ENCODE results near the gene CDKN1A.

The CDKN1A gene

GRCh38 chr6:36629784-36630183 is 48.7 kb upstream of the CDKN1A start:
- no peak for TF ChIP-seq ZIC2 (tag by site-specific recombination; IDR thresholded peaks at IDR 0.05)
- TF ChIP-seq ZNF146 (tag by site-specific recombination; IDR thresholded peaks at IDR 0.05): no peak
- TF ChIP-seq ZNF19 (tag by site-specific recombination; IDR thresholded peaks at IDR 0.05; ENCODE audit: low read depth): no peak
- peak; percentile 49; the same call in 1 of the 2 replicates for TF ChIP-seq EGR2 (tag by site-specific recombination; IDR thresholded peaks at IDR 0.05; ENCODE audit: low read depth)
- TF ChIP-seq ZNF112 (tag by site-specific recombination; IDR thresholded peaks at IDR 0.05): no peak
- TF ChIP-seq ZEB2 (tag by site-specific recombination; IDR thresholded peaks at IDR 0.05): no peak
- peak; percentile 54; the same call in 1 of the 2 replicates for TF ChIP-seq ZNF394 (tag by site-specific recombination; IDR thresholded peaks at IDR 0.05; ENCODE audit: borderline replicate concordance)
- peak; percentile 34 for TF ChIP-seq ZFHX2 (tag by site-specific recombination; conservative IDR thresholded peaks at IDR 0.05)
- H3K4me3 ChIP-seq (ENCODE audit: low read depth, low read length): no peak overlapping the region
- CTCF ChIA-PET: interaction anchor here (0.6 to 2.3 kb wide), 4 partner anchors 14 to 324 kb away, joined by 4 to 14 read pairs (median 4); no protein-coding TSS in a partner anchor
- no peaks in the 10 kb centered on the region for H3K9me3 ChIP-seq (ENCODE audit: control insufficient read depth, insufficient read depth, low read depth, low read length)
- H3K36me3 ChIP-seq (ENCODE audit: control insufficient read depth in 2 of 2, insufficient read depth in 1 of 2, low read length in 2 of 2): no peaks in the 10 kb centered on the region
- POLR2A ChIA-PET: no interaction called here
- no peak overlapping the region for H3K27ac ChIP-seq (ENCODE audit: extremely low read depth, low read depth, low read length)
- H3K4me1 ChIP-seq (ENCODE audit: control insufficient read depth, insufficient read depth, low read length): peaks cover 3% of the 10 kb centered on the region; the same call in 1 of the 2 replicates

GRCh38 chr6:36631326-36632011 is 47.0 kb upstream of the CDKN1A start:
- TF ChIP-seq KLF16 (tag by site-specific recombination; IDR thresholded peaks at IDR 0.05) (no peak), ZNF114 (tag by site-specific recombination; IDR thresholded peaks at IDR 0.05) (no peak), ZNF341 (tag by site-specific recombination; IDR thresholded peaks at IDR 0.05; ENCODE audit: low read depth) (peak; percentile 72), ZNF416 (tag by site-specific recombination; IDR thresholded peaks at IDR 0.05) (no peak)
- CTCF ChIA-PET: interaction anchor here (0.6 to 1.8 kb wide), 6 partner anchors 13 to 151 kb away, joined by 3 to 5 read pairs (median 4); no protein-coding TSS in a partner anchor
- Histone ChIP-seq H3K27ac (ENCODE audit: extremely low read depth, low read depth, low read length) (no peak overlapping the region), H3K4me1 (ENCODE audit: control insufficient read depth, insufficient read depth, low read length) (0 out of 2 replicates have a peak, but pooled peaks cover 3% of the 10 kb centered on the region), H3K9me3 (ENCODE audit: control insufficient read depth, insufficient read depth, low read depth, low read length) (no peaks in the 10 kb centered on the region), H3K4me3 (ENCODE audit: low read depth, low read length) (no peak overlapping the region), H3K36me3 (ENCODE audit: control insufficient read depth in 2 of 2, insufficient read depth in 1 of 2, low read length in 2 of 2) (no peaks in the 10 kb centered on the region)
- POLR2A ChIA-PET: interaction anchor here (0.8 to 1.5 kb wide), 2 partner anchors 47 kb away, joined by 3 read pairs; partner anchors contain the start of gene CDKN1A

- Histone ChIP-seq H3K4me1 (ENCODE audit: control insufficient read depth, insufficient read depth, low read length) (0 out of 2 replicates have a peak, but pooled peaks cover 3% of the 10 kb centered on the region), H3K4me3 (ENCODE audit: low read depth, low read length) (no peak overlapping the region), H3K9me3 (ENCODE audit: control insufficient read depth, insufficient read depth, low read depth, low read length) (no peaks in the 10 kb centered on the region), H3K27ac (ENCODE audit: extremely low read depth, low read depth, low read length) (no peak overlapping the region; the same call in 1 of the 2 replicates), H3K36me3 (ENCODE audit: control insufficient read depth in 2 of 2, insufficient read depth in 1 of 2, low read length in 2 of 2) (no peaks in the 10 kb centered on the region)
- CTCF ChIA-PET: no interaction called here
- TF ChIP-seq ZFP37 (tag by site-specific recombination; IDR thresholded peaks at IDR 0.05): no peak
- TF ChIP-seq SALL2 (tag by site-specific recombination; IDR thresholded peaks at IDR 0.05; ENCODE audit: borderline replicate concordance): no peak
- no peak for TF ChIP-seq ZNF202 (tag by site-specific recombination; IDR thresholded peaks at IDR 0.05; ENCODE audit: borderline replicate concordance)
- no peak for TF ChIP-seq ZNF155 (tag by site-specific recombination; IDR thresholded peaks at IDR 0.05)
- TF ChIP-seq PBX3 (CRISPR knock-in tag; IDR thresholded peaks at IDR 0.05): no peak
- TF ChIP-seq ZBTB20 (tag by site-specific recombination; IDR thresholded peaks at IDR 0.05): no peak
- no peak for TF ChIP-seq ZNF223 (tag by site-specific recombination; IDR thresholded peaks at IDR 0.05)
- TF ChIP-seq ZSCAN23 (tag by site-specific recombination; IDR thresholded peaks at IDR 0.05): no peak
- TF ChIP-seq ZNF302 (tag by site-specific recombination; IDR thresholded peaks at IDR 0.05; ENCODE audit: low read depth): no peak
- POLR2A ChIA-PET: interaction anchor here (1.0 kb wide), 1 partner anchor 45 kb away, joined by 4 read pairs; the partner anchor contains the start of gene CDKN1A
Observed at GRCh38 chr6:36633370-36633769, 45.1 kb upstream of the CDKN1A start.
